DMS53 (cell line): Measurements from ENCODE around the gene MLLT3.
"Not testable (repeated sequence)": the region's sequence is repeated elsewhere in the genome, so short reads cannot be mapped to it uniquely, and the experiment has no call there.

Experiments used
- DNase-seq: peaks from one replicate; lab custom pipeline; 2025; lab: John Stamatoyannopoulos, UW

Gene MLLT3

GRCh38 chr9:20594608-20595007 lies 27.7 kb downstream of the MLLT3 start:
- no peak for DNase-seq

GRCh38 chr9:20593537-20593936 lies 28.8 kb downstream of the MLLT3 start:
- no peak for DNase-seq

GRCh38 chr9:20593105-20593504 lies 29.2 kb downstream of the MLLT3 start:
- no peak for DNase-seq

- no peak for DNase-seq
Observed at GRCh38 chr9:20592673-20593072, 29.6 kb downstream of the MLLT3 start.

- no peak for DNase-seq
Observed at GRCh38 chr9:20591223-20591622, 31.1 kb downstream of the MLLT3 start.

GRCh38 chr9:20584968-20585643 lies 37.2 kb downstream of the MLLT3 start:
- no peak for DNase-seq

- not testable (repeated sequence) for DNase-seq
Observed at GRCh38 chr9:20583088-20583487, 39.2 kb downstream of the MLLT3 start.

- DNase-seq: no peak
Observed at GRCh38 chr9:20582150-20582549, 40.1 kb downstream of the MLLT3 start.

GRCh38 chr9:20580673-20581072 lies 41.6 kb downstream of the MLLT3 start:
- peak; percentile 39 for DNase-seq

GRCh38 chr9:20579524-20580314 lies 42.6 kb downstream of the MLLT3 start:
- DNase-seq: no peak

GRCh38 chr9:20573023-20573422 lies 49.3 kb downstream of the MLLT3 start:
- no peak for DNase-seq

- no peak for DNase-seq
Observed at GRCh38 chr9:20570756-20571155, 51.5 kb downstream of the MLLT3 start.

- no peak for DNase-seq
Observed at GRCh38 chr9:20570087-20570486, 52.2 kb downstream of the MLLT3 start.

GRCh38 chr9:20569525-20569924 lies 52.8 kb downstream of the MLLT3 start:
- DNase-seq: no peak

- DNase-seq: no peak
Observed at GRCh38 chr9:20568400-20568799, 53.9 kb downstream of the MLLT3 start.

GRCh38 chr9:20566401-20566800 lies 55.9 kb downstream of the MLLT3 start:
- peak; percentile 5 for DNase-seq

GRCh38 chr9:20564650-20565049 lies 57.6 kb downstream of the MLLT3 start:
- DNase-seq: no peak

GRCh38 chr9:20563917-20564316 lies 58.4 kb downstream of the MLLT3 start:
- DNase-seq: no peak

- no peak for DNase-seq
Observed at GRCh38 chr9:20562051-20562450, 60.2 kb downstream of the MLLT3 start.

GRCh38 chr9:20561531-20561930 lies 60.8 kb downstream of the MLLT3 start:
- no peak for DNase-seq

GRCh38 chr9:20559231-20559890 lies 62.9 kb downstream of the MLLT3 start:
- DNase-seq: no peak

- peak; percentile 5 for DNase-seq
Observed at GRCh38 chr9:20558566-20559016, 63.7 kb downstream of the MLLT3 start.
